ENCODE data around the gene TOGARAM2. TPM values are rescaled to one million over a fixed set of nuclear protein-coding genes. Genes with fewer than 3 reads are reported as not detected.

The TOGARAM2 gene
- total RNA-seq, 1 experiment from 2014 or later = 0.75 TPM

GRCh38 chr2:29068513-29068912 is 87.4 kb downstream of the TOGARAM2 start:
- TF ChIP-seq CTCF (conservative IDR thresholded peaks at IDR 0.05; ENCODE audit: low read depth, low read length) (no peak), EZH2 (IDR thresholded peaks at IDR 0.05; ENCODE audit: borderline replicate concordance, low read depth, low read length, poor library complexity, severe bottlenecking) (no peak)
- DNase-seq (ENCODE audit: low spot score) = no peak
- ChIA-PET CTCF (no interaction called here), POLR2A (ENCODE audit: low non-redundant PET) (no interaction called here)
- H3K9me3 ChIP-seq (ENCODE audit: low read depth, low read length, poor library complexity, severe bottlenecking) = no peaks in the 10 kb centered on the region
- intact Hi-C loops (cut with micrococcal nuclease; ENCODE audit: unreplicated experiment) = no loop called here
- no TSS peak for BruUV-seq (replicated peaks)
- H3K4me1 ChIP-seq (ENCODE audit: insufficient read depth, low read length, poor library complexity, severe bottlenecking) = no peaks in the 10 kb centered on the region
- no peaks in the 10 kb centered on the region for H3K36me3 ChIP-seq (ENCODE audit: insufficient read depth, low read length, poor library complexity, severe bottlenecking)
- no peak overlapping the region for H3K27ac ChIP-seq (ENCODE audit: low read depth, low read length, poor library complexity, severe bottlenecking)
- no peaks in the 10 kb centered on the region for H3K27me3 ChIP-seq (replicated peaks; ENCODE audit: insufficient read depth, low read depth, low read length, poor library complexity)
- H3K4me3 ChIP-seq (ENCODE audit: low read depth, low read length, poor library complexity, severe bottlenecking) = no peak overlapping the region

- TF ChIP-seq EZH2 (IDR thresholded peaks at IDR 0.05; ENCODE audit: borderline replicate concordance, low read depth, low read length, poor library complexity, severe bottlenecking) (no peak), CTCF (conservative IDR thresholded peaks at IDR 0.05; ENCODE audit: low read depth, low read length) (no peak)
- H3K4me1 ChIP-seq (ENCODE audit: insufficient read depth, low read length, poor library complexity, severe bottlenecking) = no peaks in the 10 kb centered on the region
- no TSS peak for BruUV-seq (replicated peaks)
- no peaks in the 10 kb centered on the region for H3K9me3 ChIP-seq (ENCODE audit: low read depth, low read length, poor library complexity, severe bottlenecking)
- H3K27me3 ChIP-seq (replicated peaks; ENCODE audit: insufficient read depth, low read depth, low read length, poor library complexity) = no peaks in the 10 kb centered on the region
- POLR2A ChIA-PET (ENCODE audit: low non-redundant PET) = no interaction called here
- no peak overlapping the region for H3K27ac ChIP-seq (ENCODE audit: low read depth, low read length, poor library complexity, severe bottlenecking)
- H3K36me3 ChIP-seq (ENCODE audit: insufficient read depth, low read length, poor library complexity, severe bottlenecking) = no peaks in the 10 kb centered on the region
- H3K4me3 ChIP-seq (ENCODE audit: low read depth, low read length, poor library complexity, severe bottlenecking) = no peak overlapping the region
- intact Hi-C loops (cut with micrococcal nuclease; ENCODE audit: unreplicated experiment) = no loop called here
- DNase-seq (ENCODE audit: low spot score) = no peak
- CTCF ChIA-PET = no interaction called here
Measured at GRCh38 chr2:29070526-29070925, 89.4 kb downstream of the TOGARAM2 start.

- DNase-seq (ENCODE audit: low spot score) = no peak
- Histone ChIP-seq H3K4me1 (ENCODE audit: insufficient read depth, low read length, poor library complexity, severe bottlenecking) (no peaks in the 10 kb centered on the region), H3K27me3 (replicated peaks; ENCODE audit: insufficient read depth, low read depth, low read length, poor library complexity) (no peaks in the 10 kb centered on the region), H3K9me3 (ENCODE audit: low read depth, low read length, poor library complexity, severe bottlenecking) (no peaks in the 10 kb centered on the region), H3K4me3 (ENCODE audit: low read depth, low read length, poor library complexity, severe bottlenecking) (no peak overlapping the region), H3K36me3 (ENCODE audit: insufficient read depth, low read length, poor library complexity, severe bottlenecking) (no peaks in the 10 kb centered on the region), H3K27ac (ENCODE audit: low read depth, low read length, poor library complexity, severe bottlenecking) (no peak overlapping the region)
- intact Hi-C loops (cut with micrococcal nuclease; ENCODE audit: unreplicated experiment) = no loop called here
- BruUV-seq (replicated peaks) = no TSS peak
- ChIA-PET CTCF (no interaction called here), POLR2A (ENCODE audit: low non-redundant PET) (no interaction called here)
- TF ChIP-seq EZH2 (IDR thresholded peaks at IDR 0.05; ENCODE audit: borderline replicate concordance, low read depth, low read length, poor library complexity, severe bottlenecking) = no peak
- TF ChIP-seq CTCF (conservative IDR thresholded peaks at IDR 0.05; ENCODE audit: low read depth, low read length) = no peak
Measured at GRCh38 chr2:29071032-29071975, 90.2 kb downstream of the TOGARAM2 start.

Measured in A673 (cell line).